GM18519 (cell line): ENCODE measurements around the gene CCDC15.
A peak's percentile ranks its signal among the peaks of the same experiment; 100 is the strongest.

ENCODE experiments used
- ATAC-seq: cut with Tn5 transposase; IDR thresholded peaks from one replicate; pipeline ENCODE4 v1.9.1; 2021; ENCODE audit warnings: mild to moderate bottlenecking, moderate library complexity; ENCODE audit not compliant: unreplicated experiment, low FRiP score

Gene CCDC15

GRCh38 chr11:125062931-125063428 lies 109.0 kb downstream of the CCDC15 start, which contains the start of gene SLC37A2:
SLC37A2 (plus strand) TSS chr11:125063305; CDS start chr11:125063368, 63 bp downstream.
- ATAC-seq, result peak; percentile 92

- ATAC-seq, result peak; percentile 9
These were observed 109.5 kb downstream of the CCDC15 start for GRCh38 chr11:125063429-125064043.

GRCh38 chr11:125064070-125064469 lies 110.1 kb downstream of the CCDC15 start:
- ATAC-seq, result no peak

GRCh38 chr11:125068368-125068767 lies 114.4 kb downstream of the CCDC15 start:
- no peak for ATAC-seq

- no peak for ATAC-seq
These were observed 115.0 kb downstream of the CCDC15 start for GRCh38 chr11:125069008-125069407.

- no peak for ATAC-seq
These were observed 115.8 kb downstream of the CCDC15 start for GRCh38 chr11:125069796-125070195.

- peak; percentile 50 for ATAC-seq
These were observed 116.8 kb downstream of the CCDC15 start for GRCh38 chr11:125070699-125071254.

GRCh38 chr11:125071435-125071834 lies 117.4 kb downstream of the CCDC15 start:
- no peak for ATAC-seq

GRCh38 chr11:125071846-125072217 lies 117.8 kb downstream of the CCDC15 start:
- no peak for ATAC-seq

- peak; percentile 89 for ATAC-seq
These were observed 118.4 kb downstream of the CCDC15 start for GRCh38 chr11:125072218-125072960.

GRCh38 chr11:125072961-125073590 lies 119.1 kb downstream of the CCDC15 start:
- ATAC-seq, result no peak

- ATAC-seq, result no peak
These were observed 119.8 kb downstream of the CCDC15 start for GRCh38 chr11:125073616-125074483.

- no peak for ATAC-seq
These were observed 120.7 kb downstream of the CCDC15 start for GRCh38 chr11:125074511-125075241.

GRCh38 chr11:125075242-125075625 lies 121.2 kb downstream of the CCDC15 start:
- ATAC-seq, result no peak

GRCh38 chr11:125075900-125076317 lies 121.9 kb downstream of the CCDC15 start:
- ATAC-seq, result no peak

- no peak for ATAC-seq
These were observed 122.5 kb downstream of the CCDC15 start for GRCh38 chr11:125076378-125076945.

GRCh38 chr11:125078016-125078415 lies 124.0 kb downstream of the CCDC15 start:
- no peak for ATAC-seq

GRCh38 chr11:125078516-125079140 lies 124.6 kb downstream of the CCDC15 start:
- no peak for ATAC-seq
